Astrocyte of the spinal cord (primary cell): ENCODE measurements around the gene ADAMTS5.

Experiments used
- DNase-seq: peaks from one replicate; pipeline ENCODE4 v3.0.0; 2011; ENCODE audit warnings: low read depth, low spot score
- H3K4me3 ChIP-seq: 2 replicates; pipeline ENCODE4 v1.5.1; 2011; ENCODE audit warnings: low read depth, mild to moderate bottlenecking, low read length, moderate library complexity
- CTCF ChIP-seq: IDR thresholded peaks from 2 replicates; pipeline ENCODE4 v1.5.1; 2012; ENCODE audit warnings: low read depth, mild to moderate bottlenecking, low read length, inconsistent platforms
- in situ Hi-C: cut with HindIII; loops from 2 replicates; pipeline ENCODE4 v1.10.0; 2017; ENCODE audit warnings: low sequenced_read_pairs

Gene ADAMTS5

GRCh38 chr21:26962621-26963181, 4.2 kb downstream of the ADAMTS5 start:
- no peak for TF ChIP-seq CTCF
- no peak for DNase-seq
- H3K4me3 ChIP-seq = no peak overlapping the region
- in situ Hi-C loops = no loop called here

DNA sequence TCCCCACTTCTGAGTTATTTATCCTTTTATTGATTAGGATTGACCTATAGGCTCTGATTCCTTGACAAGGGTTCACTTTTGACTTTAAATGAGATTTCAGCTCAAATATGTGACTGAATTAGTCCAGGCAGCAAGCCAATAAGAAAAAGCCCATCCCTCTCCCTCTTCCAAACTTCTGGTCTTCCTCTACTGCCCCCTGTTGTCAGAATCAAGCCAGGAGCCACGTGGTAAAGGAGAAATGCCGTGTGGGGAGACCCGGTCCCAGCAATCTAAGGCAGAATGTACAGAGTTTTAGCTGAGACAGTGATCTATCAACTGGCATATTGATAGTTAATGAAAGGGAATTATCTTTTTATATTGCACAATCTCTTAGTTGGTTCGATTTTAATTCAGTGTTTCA, 5.2 kb downstream of the ADAMTS5 start:
- no peak overlapping the region for H3K4me3 ChIP-seq
- in situ Hi-C loops = no loop called here
- TF ChIP-seq CTCF = peak; percentile 19
- DNase-seq = no peak

GRCh38 chr21:26958788-26959187, 8.1 kb downstream of the ADAMTS5 start:
- in situ Hi-C loops = no loop called here
- H3K4me3 ChIP-seq = no peak overlapping the region
- TF ChIP-seq CTCF = no peak
- no peak for DNase-seq

DNA sequence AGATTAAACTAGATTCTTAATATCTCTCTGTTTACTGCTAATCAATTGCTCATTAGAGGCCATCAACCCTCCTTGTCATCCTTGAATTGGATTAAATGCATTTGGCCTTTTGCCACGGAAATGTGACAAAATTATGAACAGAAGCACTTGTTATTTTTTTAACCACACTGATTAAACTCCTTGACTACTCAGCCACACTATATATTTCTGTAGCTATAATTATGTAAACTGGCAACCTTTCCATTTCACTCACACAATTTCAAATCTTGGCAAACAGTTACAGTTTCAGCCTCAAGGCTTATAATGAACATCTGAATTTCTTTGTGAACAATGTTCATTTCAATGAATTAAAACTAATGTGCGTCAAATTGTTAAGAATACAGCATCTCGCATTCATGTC, 10.1 kb downstream of the ADAMTS5 start:
- DNase-seq = no peak
- no peak overlapping the region for H3K4me3 ChIP-seq
- in situ Hi-C loops = no loop called here
- no peak for TF ChIP-seq CTCF

GRCh38 chr21:26956216-26956615, 10.7 kb downstream of the ADAMTS5 start:
- DNase-seq = no peak
- H3K4me3 ChIP-seq = no peak overlapping the region
- in situ Hi-C loops = no loop called here
- TF ChIP-seq CTCF = no peak

- no peak for DNase-seq
- H3K4me3 ChIP-seq = no peak overlapping the region
- in situ Hi-C loops = no loop called here
- no peak for TF ChIP-seq CTCF
These were observed 12.2 kb downstream of the ADAMTS5 start for GRCh38 chr21:26954662-26955121.
